EL (cell line): ENCODE measurements around the gene TNFAIP2.
A peak's percentile ranks its signal among the peaks of the same experiment; 100 is the strongest.

Experiments
- DNase-seq: peaks from one replicate; pipeline ENCODE4 v3.0.0-alpha.2; 2016

TNFAIP2 gene, protein sequence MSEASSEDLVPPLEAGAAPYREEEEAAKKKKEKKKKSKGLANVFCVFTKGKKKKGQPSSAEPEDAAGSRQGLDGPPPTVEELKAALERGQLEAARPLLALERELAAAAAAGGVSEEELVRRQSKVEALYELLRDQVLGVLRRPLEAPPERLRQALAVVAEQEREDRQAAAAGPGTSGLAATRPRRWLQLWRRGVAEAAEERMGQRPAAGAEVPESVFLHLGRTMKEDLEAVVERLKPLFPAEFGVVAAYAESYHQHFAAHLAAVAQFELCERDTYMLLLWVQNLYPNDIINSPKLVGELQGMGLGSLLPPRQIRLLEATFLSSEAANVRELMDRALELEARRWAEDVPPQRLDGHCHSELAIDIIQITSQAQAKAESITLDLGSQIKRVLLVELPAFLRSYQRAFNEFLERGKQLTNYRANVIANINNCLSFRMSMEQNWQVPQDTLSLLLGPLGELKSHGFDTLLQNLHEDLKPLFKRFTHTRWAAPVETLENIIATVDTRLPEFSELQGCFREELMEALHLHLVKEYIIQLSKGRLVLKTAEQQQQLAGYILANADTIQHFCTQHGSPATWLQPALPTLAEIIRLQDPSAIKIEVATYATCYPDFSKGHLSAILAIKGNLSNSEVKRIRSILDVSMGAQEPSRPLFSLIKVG

DNA sequence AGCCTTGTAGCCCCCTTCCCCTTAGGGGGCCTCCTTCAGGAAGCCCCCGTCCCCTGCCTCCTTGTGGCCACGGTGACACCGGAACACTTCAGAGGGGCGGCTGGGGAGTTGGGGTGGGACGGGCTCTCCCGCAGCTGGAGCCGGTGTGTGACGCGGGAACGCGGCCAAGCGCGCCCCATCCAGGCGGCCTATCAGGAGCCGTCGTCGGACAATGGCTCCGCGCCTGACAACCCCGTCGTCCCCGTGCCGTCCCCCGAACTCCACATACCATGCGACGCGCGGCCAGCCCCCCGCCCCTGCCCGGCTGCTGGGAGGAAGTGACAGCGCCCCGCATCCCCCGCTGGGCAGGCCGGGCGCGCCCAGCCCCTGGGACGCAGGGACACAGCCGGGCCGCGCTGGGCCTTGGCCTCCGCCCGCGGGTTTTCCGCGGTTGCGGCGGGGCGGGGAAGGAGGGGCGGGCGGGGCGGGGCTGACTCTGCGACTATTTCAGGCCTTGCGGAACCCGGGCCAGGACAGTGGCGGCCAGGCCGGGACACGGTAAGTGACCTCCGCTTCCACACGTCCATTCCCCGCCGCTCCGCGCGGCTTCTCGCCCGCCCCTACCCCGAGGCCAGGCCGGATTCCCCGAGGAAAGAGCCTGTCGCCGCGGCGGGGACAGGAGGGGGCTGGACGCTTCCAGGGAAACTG, at the start of gene TNFAIP2:
Gene TNFAIP2 (plus strand): TSS at position 515 of the 687 bp plus-strand sequence. CDS start 2,997 bp downstream, outside the sequence.
- DNase-seq, result peak; percentile 53

GRCh38 chr14:103073876-103074728, 49.2 kb upstream of the TNFAIP2 start:
- DNase-seq, result no peak

DNA sequence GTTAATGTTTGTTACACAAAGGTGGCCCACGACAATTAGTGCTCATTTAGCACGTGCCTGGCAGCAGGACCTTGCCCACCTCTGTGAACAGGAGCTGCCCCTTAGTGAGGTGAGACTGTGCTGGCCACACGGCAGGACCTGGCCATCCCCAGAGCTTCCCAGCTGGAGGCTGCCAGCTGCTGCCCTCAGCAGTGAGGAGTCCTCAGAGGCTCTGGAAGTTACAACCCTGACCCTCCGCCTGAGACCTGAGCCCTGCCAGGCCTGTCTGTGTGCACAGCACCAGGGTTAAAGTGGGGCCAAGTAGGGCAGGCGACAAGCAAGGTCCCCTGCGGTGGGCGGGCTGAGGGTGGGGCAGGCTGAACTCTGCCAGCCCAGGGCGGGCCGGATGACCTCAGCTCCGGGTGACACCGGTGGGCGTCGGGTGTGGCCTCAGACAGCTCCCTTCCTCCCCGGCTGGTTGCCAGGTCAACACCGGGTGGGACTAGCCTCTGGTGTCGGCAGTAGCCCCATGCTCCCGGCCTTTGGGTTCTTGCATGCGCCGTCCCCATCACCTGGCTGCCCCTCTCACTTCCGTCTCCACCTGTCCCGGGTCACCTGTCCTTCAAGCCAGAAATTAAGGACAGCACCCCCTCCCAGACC, 48.4 kb upstream of the TNFAIP2 start:
- no peak for DNase-seq

DNA sequence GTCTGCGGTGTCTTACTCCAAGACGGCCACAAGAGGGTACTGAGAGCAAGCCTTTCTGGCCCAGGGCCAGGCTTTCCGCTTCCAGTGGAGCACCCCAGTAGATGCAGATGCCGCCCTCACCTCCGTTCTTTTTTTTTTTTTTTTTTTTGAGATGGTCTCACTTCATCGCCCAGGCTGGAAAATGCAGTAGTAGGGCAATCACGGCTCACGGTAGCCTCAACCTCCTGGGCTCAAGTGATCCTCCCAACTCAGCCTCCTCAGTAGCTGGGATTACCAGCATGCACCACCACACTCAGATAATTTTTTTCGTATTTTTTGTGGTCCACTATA, 44.9 kb upstream of the TNFAIP2 start:
- DNase-seq, result peak; percentile 78

- no peak for DNase-seq
Observed at GRCh38 chr14:103078860-103079587, 44.2 kb upstream of the TNFAIP2 start.

GRCh38 chr14:103081951-103082350, 41.3 kb upstream of the TNFAIP2 start:
- DNase-seq, result no peak

GRCh38 chr14:103084021-103084919, 39.0 kb upstream of the TNFAIP2 start, which contains the start of gene LBHD2:
Gene LBHD2, plus strand, starts transcription at chr14:103084210. Its CDS starts 1,803 bp downstream, at chr14:103086013.
- DNase-seq, result no peak

DNA sequence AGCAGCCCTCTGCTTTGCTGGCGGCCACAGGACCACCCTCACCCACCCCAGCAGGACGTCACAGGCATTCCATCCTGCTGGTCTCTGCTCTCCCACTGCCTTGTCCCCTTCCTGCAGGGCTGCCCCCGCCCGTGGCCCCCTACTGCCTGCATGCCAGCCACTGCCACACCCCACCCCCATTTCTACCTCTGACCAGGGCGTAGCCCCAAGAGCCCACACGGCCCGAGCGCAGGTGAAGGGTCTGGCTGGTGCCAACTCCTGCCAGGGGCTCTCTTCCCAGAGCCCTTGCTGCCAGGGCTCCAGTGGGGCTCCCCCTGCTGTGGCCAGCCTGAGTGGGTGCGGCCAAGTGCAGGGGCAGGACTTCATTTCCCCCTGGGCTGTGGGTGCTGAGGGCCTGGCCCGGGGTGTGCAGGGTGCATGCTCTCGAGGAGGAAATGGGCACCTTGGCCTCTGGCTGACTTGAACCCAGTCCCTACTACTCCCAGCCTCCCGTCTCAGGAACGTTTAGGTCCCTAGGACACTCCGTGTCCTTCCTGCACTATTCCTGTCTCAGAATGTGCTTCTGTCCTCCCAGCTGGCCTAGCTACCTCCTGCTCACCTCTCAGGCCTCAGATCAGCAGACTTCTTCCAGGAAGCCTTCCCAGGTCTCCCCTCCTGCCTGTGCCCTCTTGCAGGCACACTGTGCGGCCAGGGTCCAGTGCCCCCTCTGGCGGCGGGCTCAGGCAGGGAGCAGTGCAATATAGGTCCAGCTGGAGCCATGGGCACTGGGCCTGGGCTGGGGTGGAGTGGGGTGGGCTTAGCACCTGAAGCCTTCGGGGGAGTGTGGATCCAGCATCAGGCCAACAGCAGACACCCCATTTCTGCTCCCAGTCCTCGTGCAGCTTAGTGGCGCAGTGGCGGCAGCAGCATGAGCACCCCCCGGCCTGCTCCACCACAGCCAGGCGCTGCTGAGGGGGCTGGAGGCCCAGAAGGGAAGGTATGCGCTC, 37.9 kb upstream of the TNFAIP2 start:
- DNase-seq, result no peak

DNA sequence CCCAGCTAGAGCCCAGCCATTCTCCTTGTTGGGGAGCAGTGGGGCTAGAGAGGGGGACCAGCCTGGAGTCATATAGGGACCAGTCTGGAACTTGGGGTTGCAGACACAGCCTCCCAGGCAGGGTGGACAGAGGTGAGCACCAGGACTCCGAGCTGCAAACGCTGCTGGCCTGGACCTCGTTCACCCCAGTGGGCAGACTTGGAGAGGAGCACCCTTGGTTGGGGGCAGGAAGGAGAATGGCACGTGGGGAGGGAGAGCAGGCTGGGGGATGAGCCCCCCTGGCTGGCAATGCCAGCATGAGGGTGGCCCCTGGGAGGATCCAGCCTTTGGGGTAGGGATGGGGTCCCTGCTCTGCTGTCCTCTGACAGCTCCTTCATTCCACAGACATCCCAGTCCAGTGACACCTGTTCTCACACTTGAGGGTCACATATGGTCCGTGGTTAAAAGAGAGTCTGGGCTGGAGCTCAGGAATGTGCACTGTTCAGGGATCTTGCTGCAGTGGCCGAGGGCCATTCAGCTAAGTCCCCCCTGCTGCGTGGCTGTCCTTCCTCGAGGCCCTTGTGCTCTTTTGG, 36.4 kb upstream of the TNFAIP2 start:
- no peak for DNase-seq

DNA sequence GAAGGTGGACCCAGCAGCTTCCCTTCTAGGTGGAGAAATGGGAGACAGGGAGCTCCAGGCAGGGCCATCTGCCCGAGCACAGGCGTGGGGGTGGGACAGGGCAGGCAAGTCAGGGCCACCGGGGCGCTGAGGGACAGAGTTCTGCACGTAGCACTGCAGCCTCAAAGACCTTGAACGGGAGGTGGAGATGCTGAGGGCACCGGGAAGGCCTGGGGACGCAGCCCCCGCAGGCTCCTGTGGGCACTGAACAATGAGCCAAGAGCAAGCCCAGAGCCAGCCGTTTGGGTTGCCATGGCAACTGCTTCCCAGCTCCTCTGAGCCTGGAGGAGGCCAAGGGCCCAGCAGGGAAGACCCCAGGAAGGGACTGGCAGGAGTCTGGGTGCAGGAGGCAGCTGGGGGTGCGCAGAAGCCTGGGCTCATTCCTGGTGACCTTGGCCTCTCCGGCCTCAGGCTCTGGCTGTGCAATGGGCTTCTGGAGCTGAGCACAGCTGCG, 35.9 kb upstream of the TNFAIP2 start:
- no peak for DNase-seq

GRCh38 chr14:103088921-103089320, 34.3 kb upstream of the TNFAIP2 start:
- no peak for DNase-seq

- no peak for DNase-seq
Observed at GRCh38 chr14:103089386-103090335, 33.6 kb upstream of the TNFAIP2 start.

GRCh38 chr14:103090481-103091020, 32.7 kb upstream of the TNFAIP2 start:
- DNase-seq, result no peak

GRCh38 chr14:103091041-103091882, 32.0 kb upstream of the TNFAIP2 start:
- DNase-seq, result peak; percentile 61

DNA sequence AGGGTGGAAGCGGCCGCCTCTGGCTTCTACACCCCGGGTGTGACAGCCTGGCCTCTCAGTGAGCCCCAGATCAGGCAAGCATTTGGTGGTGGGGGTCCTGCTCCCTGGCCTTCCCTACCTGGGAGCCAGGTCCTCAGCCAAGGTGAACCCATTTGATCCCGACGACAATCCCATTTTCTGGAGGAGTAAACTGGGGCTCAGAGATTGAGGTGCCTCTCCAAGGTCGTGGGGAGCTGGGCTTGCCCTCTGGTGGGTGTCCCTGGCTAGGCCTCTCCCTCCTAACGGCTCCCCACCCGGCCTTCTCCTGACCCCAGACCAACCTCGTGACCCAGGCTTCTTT, 31.4 kb upstream of the TNFAIP2 start:
- no peak for DNase-seq

- no peak for DNase-seq
Observed at GRCh38 chr14:103093856-103094405, 29.3 kb upstream of the TNFAIP2 start.
